SHP77 (cell line): Measurements from ENCODE around the gene GBP4.
"Not testable (repeated sequence)": the region's sequence is repeated elsewhere in the genome, so short reads cannot be mapped to it uniquely, and the experiment has no call there.

ENCODE experiments used
- DNase-seq, 2 experiments: peaks; one replicate each; lab custom pipeline; 2025; lab: John Stamatoyannopoulos, UW

Gene GBP4

GRCh38 chr1:89198491-89199072, at the start of gene GBP4:
TSS of gene GBP4 (minus strand) at chr1:89198942. CDS start at chr1:89198834, 108 bp downstream.
- DNase-seq, result no peak

- no peak for DNase-seq
Measured at GRCh38 chr1:89243046-89243445, 44.3 kb upstream of the GBP4 start.

- DNase-seq, result no peak
Measured at GRCh38 chr1:89221341-89221740, 22.6 kb upstream of the GBP4 start.

- DNase-seq, result not testable (repeated sequence)
Measured at GRCh38 chr1:89219851-89220250, 21.1 kb upstream of the GBP4 start.

- not testable (repeated sequence) for DNase-seq
Measured at GRCh38 chr1:89218941-89219340, 20.2 kb upstream of the GBP4 start.

- DNase-seq, result no peak
Measured at GRCh38 chr1:89213347-89213746, 14.6 kb upstream of the GBP4 start.

GRCh38 chr1:89211035-89211634, 12.4 kb upstream of the GBP4 start:
- no peak for DNase-seq

GRCh38 chr1:89206373-89206772, 7.6 kb upstream of the GBP4 start:
- DNase-seq, result no peak

GRCh38 chr1:89203166-89203565, 4.4 kb upstream of the GBP4 start:
- no peak for DNase-seq

- no peak for DNase-seq
Measured at GRCh38 chr1:89201106-89201794, 2.5 kb upstream of the GBP4 start.

- DNase-seq, result no peak
Measured at GRCh38 chr1:89200663-89201062, 1.9 kb upstream of the GBP4 start.

- no peak for DNase-seq
Measured at GRCh38 chr1:89199525-89200031, 836 bp upstream of the GBP4 start.

- DNase-seq, result no peak
Measured at GRCh38 chr1:89198081-89198480, 661 bp downstream of the GBP4 start.

- no peak for DNase-seq
Measured at GRCh38 chr1:89195476-89195875, 3.3 kb downstream of the GBP4 start.

GRCh38 chr1:89191314-89191713, 7.4 kb downstream of the GBP4 start:
- no peak for DNase-seq

GRCh38 chr1:89190017-89190416, 8.7 kb downstream of the GBP4 start:
- DNase-seq, result no peak

GRCh38 chr1:89179343-89179742, 19.4 kb downstream of the GBP4 start:
- DNase-seq, result no peak

GRCh38 chr1:89176971-89177370, 21.8 kb downstream of the GBP4 start:
- DNase-seq, result no peak

GRCh38 chr1:89175601-89176256, 23.0 kb downstream of the GBP4 start, which contains the start of gene GBP7:
TSS of gene GBP7 (minus strand) at chr1:89176003. CDS start at chr1:89171935, 4,068 bp downstream.
- DNase-seq, result no peak

- DNase-seq, result no peak
Measured at GRCh38 chr1:89174491-89174890, 24.3 kb downstream of the GBP4 start.

- DNase-seq, result no peak
Measured at GRCh38 chr1:89172468-89173143, 26.1 kb downstream of the GBP4 start.

- no peak for DNase-seq
Measured at GRCh38 chr1:89171067-89171438, 27.7 kb downstream of the GBP4 start.
